ENCODE data around the gene ANTKMT. TPM values are rescaled to one million over a fixed set of nuclear protein-coding genes. Genes with fewer than 3 reads are reported as not detected.

Gene ANTKMT
- total RNA-seq, 1 donor from 2014 or later: 7.5 TPM

GRCh38 chr16:672851-673250, 48.1 kb upstream of the ANTKMT start:
- Histone ChIP-seq H3F3A (ENCODE audit: low read depth) (peaks cover 25% of the 10 kb centered on the region), H3K79me2 (ENCODE audit: low read depth) (peaks cover 15% of the 10 kb centered on the region), H3K27me3 (peaks cover 17% of the 10 kb centered on the region), H3K27ac (no peak overlapping the region), H2AFZ (replicated peaks) (no peak overlapping the region), H3K4me2 (no peak overlapping the region), H3K36me3 (no peaks in the 10 kb centered on the region), H3K9ac (no peak overlapping the region), H3K9me3 (ENCODE audit: low read depth) (no peaks in the 10 kb centered on the region), H3K4me1 (peaks cover 12% of the 10 kb centered on the region), H3K4me3 (no peak overlapping the region), H4K20me1 (ENCODE audit: low read depth) (peaks cover 39% of the 10 kb centered on the region)
- no peak for DNase-seq (ENCODE audit: low spot score)
- no peak overlapping the region for H3K27ac Mint-ChIP-seq
- H3K4me1 Mint-ChIP-seq: no peaks in the 10 kb centered on the region
- no peaks in the 10 kb centered on the region for H3K36me3 Mint-ChIP-seq
- no peaks in the 10 kb centered on the region for H3K9me3 Mint-ChIP-seq
- H3K4me3 Mint-ChIP-seq: no peak overlapping the region
- peaks cover 5% of the 10 kb centered on the region for H3K27me3 Mint-ChIP-seq (ENCODE audit: insufficient read depth, low read depth)
- TF ChIP-seq EZH2 (IDR thresholded peaks at IDR 0.05) (no peak), EZH2phosphoT487 (IDR thresholded peaks at IDR 0.05) (no peak)
- TF ChIP-seq, protein P1, sequence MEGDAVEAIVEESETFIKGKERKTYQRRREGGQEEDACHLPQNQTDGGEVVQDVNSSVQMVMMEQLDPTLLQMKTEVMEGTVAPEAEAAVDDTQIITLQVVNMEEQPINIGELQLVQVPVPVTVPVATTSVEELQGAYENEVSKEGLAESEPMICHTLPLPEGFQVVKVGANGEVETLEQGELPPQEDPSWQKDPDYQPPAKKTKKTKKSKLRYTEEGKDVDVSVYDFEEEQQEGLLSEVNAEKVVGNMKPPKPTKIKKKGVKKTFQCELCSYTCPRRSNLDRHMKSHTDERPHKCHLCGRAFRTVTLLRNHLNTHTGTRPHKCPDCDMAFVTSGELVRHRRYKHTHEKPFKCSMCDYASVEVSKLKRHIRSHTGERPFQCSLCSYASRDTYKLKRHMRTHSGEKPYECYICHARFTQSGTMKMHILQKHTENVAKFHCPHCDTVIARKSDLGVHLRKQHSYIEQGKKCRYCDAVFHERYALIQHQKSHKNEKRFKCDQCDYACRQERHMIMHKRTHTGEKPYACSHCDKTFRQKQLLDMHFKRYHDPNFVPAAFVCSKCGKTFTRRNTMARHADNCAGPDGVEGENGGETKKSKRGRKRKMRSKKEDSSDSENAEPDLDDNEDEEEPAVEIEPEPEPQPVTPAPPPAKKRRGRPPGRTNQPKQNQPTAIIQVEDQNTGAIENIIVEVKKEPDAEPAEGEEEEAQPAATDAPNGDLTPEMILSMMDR (IDR thresholded peaks at IDR 0.05): no peak

GRCh38 chr16:673399-673991, 47.5 kb upstream of the ANTKMT start:
- H3K9ac ChIP-seq: no peak overlapping the region
- H3F3A ChIP-seq (ENCODE audit: low read depth): peaks cover 26% of the 10 kb centered on the region
- no peak overlapping the region for H3K27ac ChIP-seq
- no peak for DNase-seq (ENCODE audit: low spot score)
- TF ChIP-seq EZH2phosphoT487 (IDR thresholded peaks at IDR 0.05) (no peak), EZH2 (IDR thresholded peaks at IDR 0.05) (no peak)
- TF ChIP-seq, protein P1 (IDR thresholded peaks at IDR 0.05): no peak
- H3K4me1 ChIP-seq: peaks cover 12% of the 10 kb centered on the region
- no peak overlapping the region for H2AFZ ChIP-seq (replicated peaks)
- H4K20me1 ChIP-seq (ENCODE audit: low read depth): peaks cover 38% of the 10 kb centered on the region
- H3K27ac Mint-ChIP-seq: no peak overlapping the region
- H3K27me3 Mint-ChIP-seq (ENCODE audit: insufficient read depth, low read depth): peaks cover 5% of the 10 kb centered on the region
- H3K9me3 ChIP-seq (ENCODE audit: low read depth): no peaks in the 10 kb centered on the region
- H3K36me3 Mint-ChIP-seq: no peaks in the 10 kb centered on the region
- H3K4me2 ChIP-seq: no peak overlapping the region
- H3K4me3 ChIP-seq: no peak overlapping the region
- H3K4me1 Mint-ChIP-seq: no peaks in the 10 kb centered on the region
- H3K79me2 ChIP-seq (ENCODE audit: low read depth): peaks cover 10% of the 10 kb centered on the region
- no peaks in the 10 kb centered on the region for H3K9me3 Mint-ChIP-seq
- H3K27me3 ChIP-seq: peaks cover 17% of the 10 kb centered on the region
- H3K4me3 Mint-ChIP-seq: no peak overlapping the region
- H3K36me3 ChIP-seq: no peaks in the 10 kb centered on the region

DNA sequence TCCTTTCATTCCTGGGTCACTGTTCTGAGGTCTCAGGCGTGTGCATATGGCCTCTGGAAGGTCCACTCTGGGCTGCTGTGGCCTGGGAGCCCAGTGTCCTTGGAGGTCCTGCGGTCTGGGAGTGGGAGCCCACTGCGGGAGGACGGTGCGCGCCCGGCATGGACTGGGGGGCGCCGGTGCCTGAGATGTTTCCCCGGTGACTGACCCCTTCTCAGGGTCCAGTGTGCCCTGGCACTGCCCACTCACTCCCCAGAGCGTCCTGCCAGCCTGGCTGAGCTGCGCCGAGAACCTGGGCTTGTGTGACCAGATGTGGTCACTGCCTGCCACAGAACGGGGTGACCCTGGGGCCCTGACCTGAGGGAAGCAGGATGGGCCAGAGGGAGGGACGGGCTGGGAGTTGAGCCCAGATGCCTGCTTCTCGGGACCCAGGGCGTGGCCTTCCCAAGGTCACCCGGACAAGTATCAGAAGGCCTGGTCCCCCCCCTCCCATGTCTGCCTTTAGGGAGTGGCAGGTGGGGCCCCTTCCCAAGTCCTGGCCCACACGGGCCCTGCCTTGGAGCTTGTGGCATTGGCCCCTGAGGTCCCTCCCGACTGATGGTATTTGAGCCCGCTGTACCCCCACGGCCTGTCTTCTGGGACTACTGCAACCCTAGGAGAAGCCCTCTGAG, 46.6 kb upstream of the ANTKMT start:
- H3K36me3 Mint-ChIP-seq: no peaks in the 10 kb centered on the region
- Histone ChIP-seq H2AFZ (replicated peaks) (no peak overlapping the region), H3K79me2 (ENCODE audit: low read depth) (peaks cover 1% of the 10 kb centered on the region), H3K4me1 (peaks cover 7% of the 10 kb centered on the region), H3K4me3 (no peak overlapping the region), H4K20me1 (ENCODE audit: low read depth) (peaks cover 30% of the 10 kb centered on the region), H3F3A (ENCODE audit: low read depth) (peaks cover 34% of the 10 kb centered on the region), H3K9ac (no peak overlapping the region), H3K9me3 (ENCODE audit: low read depth) (no peaks in the 10 kb centered on the region), H3K27me3 (peaks cover 17% of the 10 kb centered on the region), H3K36me3 (no peaks in the 10 kb centered on the region), H3K27ac (no peak overlapping the region), H3K4me2 (peak overlapping the region; percentile 81)
- no peak overlapping the region for H3K27ac Mint-ChIP-seq
- H3K4me1 Mint-ChIP-seq: peaks cover 3% of the 10 kb centered on the region
- H3K27me3 Mint-ChIP-seq (ENCODE audit: insufficient read depth, low read depth): peaks cover 2% of the 10 kb centered on the region
- no peak overlapping the region for H3K4me3 Mint-ChIP-seq
- TF ChIP-seq EZH2 (IDR thresholded peaks at IDR 0.05): no peak
- TF ChIP-seq EZH2phosphoT487 (IDR thresholded peaks at IDR 0.05): no peak
- TF ChIP-seq, protein P1 (IDR thresholded peaks at IDR 0.05): no peak
- DNase-seq (ENCODE audit: low spot score): no peak
- no peaks in the 10 kb centered on the region for H3K9me3 Mint-ChIP-seq
